ENCODE data around the gene ZNF235.

DNA sequence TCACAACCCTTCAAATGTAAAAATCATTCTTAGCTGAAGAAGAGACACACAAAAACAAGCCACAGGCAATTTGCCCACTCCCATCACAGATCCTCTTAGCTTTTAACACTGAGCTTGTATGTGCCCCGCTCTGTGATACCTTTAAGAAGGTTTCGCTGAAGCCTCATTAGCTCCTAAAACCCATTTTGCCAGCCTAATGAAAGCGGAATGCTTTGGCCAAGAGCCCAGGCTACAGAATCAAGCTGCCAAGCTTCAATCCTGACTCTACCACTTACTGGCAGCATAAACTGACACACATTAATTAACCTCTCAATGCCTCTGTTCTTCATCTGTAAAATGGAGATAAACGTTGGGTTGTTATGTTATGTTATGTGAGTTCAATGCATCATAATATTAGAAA, 41.1 kb upstream of the ZNF235 start:
- TF ChIP-seq, protein P1, sequence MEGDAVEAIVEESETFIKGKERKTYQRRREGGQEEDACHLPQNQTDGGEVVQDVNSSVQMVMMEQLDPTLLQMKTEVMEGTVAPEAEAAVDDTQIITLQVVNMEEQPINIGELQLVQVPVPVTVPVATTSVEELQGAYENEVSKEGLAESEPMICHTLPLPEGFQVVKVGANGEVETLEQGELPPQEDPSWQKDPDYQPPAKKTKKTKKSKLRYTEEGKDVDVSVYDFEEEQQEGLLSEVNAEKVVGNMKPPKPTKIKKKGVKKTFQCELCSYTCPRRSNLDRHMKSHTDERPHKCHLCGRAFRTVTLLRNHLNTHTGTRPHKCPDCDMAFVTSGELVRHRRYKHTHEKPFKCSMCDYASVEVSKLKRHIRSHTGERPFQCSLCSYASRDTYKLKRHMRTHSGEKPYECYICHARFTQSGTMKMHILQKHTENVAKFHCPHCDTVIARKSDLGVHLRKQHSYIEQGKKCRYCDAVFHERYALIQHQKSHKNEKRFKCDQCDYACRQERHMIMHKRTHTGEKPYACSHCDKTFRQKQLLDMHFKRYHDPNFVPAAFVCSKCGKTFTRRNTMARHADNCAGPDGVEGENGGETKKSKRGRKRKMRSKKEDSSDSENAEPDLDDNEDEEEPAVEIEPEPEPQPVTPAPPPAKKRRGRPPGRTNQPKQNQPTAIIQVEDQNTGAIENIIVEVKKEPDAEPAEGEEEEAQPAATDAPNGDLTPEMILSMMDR (conservative IDR thresholded peaks at IDR 0.05; ENCODE audit: low read depth, low read length), result no peak
- TF ChIP-seq EZH2phosphoT487 (IDR thresholded peaks at IDR 0.05; ENCODE audit: borderline replicate concordance, low read length), result no peak
- TF ChIP-seq EZH2 (IDR thresholded peaks at IDR 0.05; ENCODE audit: low read length, unreplicated experiment), result no peak
